Neural progenitor cell (in vitro differentiated cells): Measurements from ENCODE around the gene P3H2.

Experiments
- CTCF ChIP-seq: fragments of 200-600 bp; sonication (generic); IDR thresholded peaks from 2 replicates; pipeline ENCODE4 v1.5.1; 2017; ENCODE audit warnings: antibody characterized with exemption, mild to moderate bottlenecking
- EZH2 ChIP-seq: fragments of 200-600 bp; sonication (generic); IDR thresholded peaks from 2 replicates; pipeline ENCODE4 v1.6.1; 2017; ENCODE audit warnings: antibody characterized with exemption, mild to moderate bottlenecking, moderate library complexity
- EZH2phosphoT487 ChIP-seq: fragments of 200-600 bp; sonication (generic); IDR thresholded peaks from 2 replicates; pipeline ENCODE4 v1.6.1; 2017; ENCODE audit warnings: antibody characterized with exemption

GRCh38 chr3:190121061-190121377 lies 322 bp upstream of the P3H2 start:
- TF ChIP-seq EZH2 (no peak), CTCF (peak; percentile 40), EZH2phosphoT487 (no peak)
